Measurements from ENCODE around the gene LYPLA2. TPM values are rescaled to one million over a fixed set of nuclear protein-coding genes. Genes with fewer than 3 reads are reported as not detected.
"Not testable (repeated sequence)": the region's sequence is repeated elsewhere in the genome, so short reads cannot be mapped to it uniquely, and the experiment has no call there.

The LYPLA2 gene
- total RNA-seq, 1 donor from 2014 or later: 21.9 TPM

DNA sequence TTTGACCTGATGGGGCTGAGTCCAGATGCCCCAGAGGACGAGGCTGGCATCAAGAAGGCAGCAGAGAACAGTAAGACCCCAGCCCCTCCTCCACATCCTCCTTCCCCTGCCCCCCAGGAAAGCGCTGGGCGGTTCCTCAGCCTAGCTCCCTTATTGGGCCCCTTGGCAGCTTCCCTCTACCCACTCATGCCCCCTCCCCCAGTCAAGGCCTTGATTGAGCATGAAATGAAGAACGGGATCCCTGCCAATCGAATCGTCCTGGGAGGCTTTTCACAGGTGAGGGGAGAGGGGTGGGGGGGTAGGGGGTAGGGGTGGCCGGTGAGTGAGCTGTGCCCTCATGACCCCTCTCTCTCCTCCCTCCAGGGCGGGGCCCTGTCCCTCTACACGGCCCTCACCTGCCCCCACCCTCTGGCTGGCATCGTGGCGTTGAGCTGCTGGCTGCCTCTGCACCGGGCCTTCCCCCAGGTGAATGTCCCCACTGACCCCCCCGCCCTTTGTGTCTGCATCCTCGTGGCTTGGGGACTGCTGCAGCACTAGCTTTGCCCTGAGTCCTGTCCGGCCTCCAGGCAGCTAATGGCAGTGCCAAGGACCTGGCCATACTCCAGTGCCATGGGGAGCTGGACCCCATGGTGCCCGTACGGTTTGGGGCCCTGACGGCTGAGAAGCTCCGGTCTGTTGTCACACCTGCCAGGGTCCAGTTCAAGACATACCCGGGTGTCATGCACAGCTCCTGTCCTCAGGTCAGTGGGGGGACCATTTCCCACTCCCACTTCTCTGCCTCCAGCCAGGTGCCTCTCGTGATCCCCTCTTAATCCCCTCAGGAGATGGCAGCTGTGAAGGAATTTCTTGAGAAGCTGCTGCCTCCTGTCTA lies 3.2 kb downstream of the LYPLA2 start:
- H3K27me3 ChIP-seq (ENCODE audit: control insufficient read depth in 3 of 3, insufficient read depth in 3 of 3, low read length in 3 of 3): no peaks in the 10 kb centered on the region
- H3K4me1 ChIP-seq (ENCODE audit: control insufficient read depth in 3 of 3, insufficient read depth in 3 of 3, low read length in 3 of 3): peaks cover 32 to 46% (median 36%) of the 10 kb centered on the region in 3 donors
- no peak overlapping the region for H3K9ac ChIP-seq (ENCODE audit: low read depth in 1 of 3, low read length in 3 of 3)
- no peak overlapping the region for H3K27ac ChIP-seq (ENCODE audit: low read depth, low read length)
- peaks cover 16 to 19% (median 17%) of the 10 kb centered on the region in 3 donors for H3K36me3 ChIP-seq (ENCODE audit: control insufficient read depth in 3 of 3, insufficient read depth in 3 of 3, low read length in 3 of 3)
- H3K9me3 ChIP-seq (ENCODE audit: control insufficient read depth in 3 of 3, low read length in 3 of 3): no peaks in the 10 kb centered on the region
- no peak overlapping the region for H3K4me3 ChIP-seq (ENCODE audit: low read length in 3 of 3)

DNA sequence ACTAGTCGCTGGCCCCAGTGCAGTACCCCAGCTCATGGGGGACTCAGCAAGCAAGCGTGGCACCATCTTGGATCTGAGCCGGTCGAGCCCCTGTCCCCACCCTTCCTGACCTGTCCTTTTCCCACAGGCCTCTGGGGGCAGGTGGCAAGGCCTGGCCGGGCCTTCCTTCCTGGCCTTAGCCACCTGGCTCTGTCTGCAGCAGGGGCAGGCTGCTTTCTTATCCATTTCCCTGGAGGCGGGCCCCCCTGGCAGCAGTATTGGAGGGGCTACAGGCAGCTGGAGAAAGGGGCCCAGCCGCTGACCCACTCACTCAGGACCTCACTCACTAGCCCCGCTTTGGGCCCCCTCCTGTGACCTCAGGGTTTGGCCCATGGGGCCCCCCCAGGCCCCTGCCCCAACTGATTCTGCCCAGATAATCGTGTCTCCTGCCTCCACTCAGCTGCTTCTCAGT lies 3.8 kb downstream of the LYPLA2 start:
- H3K4me3 ChIP-seq (ENCODE audit: low read length in 3 of 3): not testable (repeated sequence)

DNA sequence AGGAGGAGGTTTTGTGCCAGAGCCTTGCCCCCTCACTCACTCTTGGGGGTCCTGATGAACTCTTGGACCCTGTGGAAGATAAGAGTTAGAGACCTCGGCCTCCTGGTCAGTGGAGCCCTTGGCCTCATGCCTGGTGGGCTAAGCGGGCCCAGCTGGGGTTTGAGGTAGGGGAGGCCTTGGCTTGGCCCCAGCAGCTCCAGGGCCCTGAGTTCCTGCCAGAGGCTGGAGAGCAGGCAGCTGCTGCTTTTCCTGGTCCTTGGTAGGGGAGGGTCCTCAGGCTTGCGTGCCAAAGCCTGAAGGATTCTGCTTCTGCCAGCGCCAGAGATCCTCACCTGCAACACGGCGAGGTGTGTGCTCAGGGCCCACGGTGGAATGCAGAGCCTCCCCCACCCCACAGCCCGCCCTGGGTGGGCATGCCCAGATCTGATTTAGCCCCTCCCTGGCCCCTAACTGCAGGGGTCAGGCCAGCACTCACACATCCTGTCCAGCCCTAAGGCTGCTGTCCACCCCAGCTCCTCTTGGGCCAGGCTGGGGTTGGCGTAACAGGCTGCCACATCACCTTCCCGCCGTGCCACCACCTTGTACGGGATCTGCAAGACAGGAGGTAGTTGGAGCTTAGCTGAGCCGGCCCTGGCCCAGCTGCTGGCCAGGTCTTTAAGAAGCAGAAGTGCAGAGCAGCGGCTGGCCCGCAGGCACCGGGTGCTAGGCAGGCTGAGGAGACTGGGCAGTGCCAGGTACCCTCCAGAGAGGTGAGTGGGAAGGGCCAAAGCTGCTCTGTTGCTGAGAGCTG lies 4.9 kb downstream of the LYPLA2 start:
- H3K9ac ChIP-seq (ENCODE audit: low read depth in 1 of 3, low read length in 3 of 3): no peak overlapping the region
- no peak overlapping the region for H3K4me3 ChIP-seq (ENCODE audit: low read length in 3 of 3)
- H3K4me1 ChIP-seq (ENCODE audit: control insufficient read depth in 3 of 3, insufficient read depth in 3 of 3, low read length in 3 of 3): peaks cover 33 to 46% (median 37%) of the 10 kb centered on the region in 3 donors
- H3K27me3 ChIP-seq (ENCODE audit: control insufficient read depth in 3 of 3, insufficient read depth in 3 of 3, low read length in 3 of 3): no peaks in the 10 kb centered on the region
- H3K27ac ChIP-seq (ENCODE audit: low read depth, low read length): no peak overlapping the region
- H3K9me3 ChIP-seq (ENCODE audit: control insufficient read depth in 3 of 3, low read length in 3 of 3): no peaks in the 10 kb centered on the region
- H3K36me3 ChIP-seq (ENCODE audit: control insufficient read depth in 3 of 3, insufficient read depth in 3 of 3, low read length in 3 of 3): peaks cover 15 to 19% (median 17%) of the 10 kb centered on the region in 3 donors

More for the DNA sequence above, 3.8 kb downstream of the LYPLA2 start:
- H3K36me3 ChIP-seq (ENCODE audit: control insufficient read depth in 3 of 3, insufficient read depth in 3 of 3, low read length in 3 of 3): peaks cover 15 to 19% (median 17%) of the 10 kb centered on the region in 3 donors
- H3K4me1 ChIP-seq (ENCODE audit: control insufficient read depth in 3 of 3, insufficient read depth in 3 of 3, low read length in 3 of 3): peaks cover 37 to 53% (median 43%) of the 10 kb centered on the region in 3 donors
- not testable (repeated sequence) for H3K27me3 ChIP-seq (ENCODE audit: control insufficient read depth in 3 of 3, insufficient read depth in 3 of 3, low read length in 3 of 3); H3K9ac ChIP-seq (ENCODE audit: low read depth in 1 of 3, low read length in 3 of 3); H3K9me3 ChIP-seq (ENCODE audit: control insufficient read depth in 3 of 3, low read length in 3 of 3); H3K27ac ChIP-seq (ENCODE audit: low read depth, low read length)

DNA sequence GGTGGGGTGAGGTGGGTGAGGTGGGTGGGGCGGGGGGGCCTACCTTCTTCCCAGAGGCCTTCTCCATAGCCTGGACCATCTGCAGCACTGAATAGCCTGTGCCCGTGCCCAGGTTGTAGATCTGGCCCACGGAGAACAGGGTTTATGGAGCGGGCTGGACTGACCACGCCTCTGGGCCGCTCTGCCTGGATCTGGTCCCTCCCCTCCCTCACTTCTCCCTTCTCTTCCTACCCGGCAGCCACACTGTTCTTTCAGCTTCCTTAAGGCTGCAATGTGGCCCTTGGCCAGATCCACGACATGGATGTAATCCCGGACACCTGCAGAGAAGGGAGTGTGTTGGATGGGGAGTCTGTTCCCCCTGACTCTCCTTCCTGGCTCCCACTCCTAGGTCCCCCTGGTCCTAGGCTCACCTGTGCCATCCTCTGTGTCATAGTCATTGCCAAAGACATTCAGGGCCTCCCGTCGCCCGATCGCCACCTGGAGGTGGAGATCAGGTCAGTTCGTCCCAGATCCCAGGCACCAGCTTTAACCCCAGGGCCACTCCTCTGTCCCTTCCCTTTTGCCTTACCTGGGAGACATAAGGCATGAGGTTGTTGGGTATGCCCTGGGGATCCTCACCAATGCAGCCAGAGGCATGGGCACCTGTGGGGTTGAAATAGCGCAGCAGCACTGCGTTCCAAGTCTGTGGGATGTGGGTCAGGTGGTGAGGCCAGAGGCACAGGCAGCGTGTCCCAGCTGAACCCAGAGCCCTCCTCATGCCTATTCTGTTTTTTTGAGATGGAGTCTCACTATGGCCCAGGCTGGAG lies 5.7 kb downstream of the LYPLA2 start:
- peaks cover 15 to 19% (median 17%) of the 10 kb centered on the region in 3 donors for H3K36me3 ChIP-seq (ENCODE audit: control insufficient read depth in 3 of 3, insufficient read depth in 3 of 3, low read length in 3 of 3)
- peaks cover 35 to 51% (median 42%) of the 10 kb centered on the region in 3 donors for H3K4me1 ChIP-seq (ENCODE audit: control insufficient read depth in 3 of 3, insufficient read depth in 3 of 3, low read length in 3 of 3)
- no peak overlapping the region for H3K9ac ChIP-seq (ENCODE audit: low read depth in 1 of 3, low read length in 3 of 3)
- H3K27ac ChIP-seq (ENCODE audit: low read depth, low read length): no peak overlapping the region
- H3K9me3 ChIP-seq (ENCODE audit: control insufficient read depth in 3 of 3, low read length in 3 of 3): no peaks in the 10 kb centered on the region
- no peak overlapping the region for H3K4me3 ChIP-seq (ENCODE audit: low read length in 3 of 3)
- no peaks in the 10 kb centered on the region for H3K27me3 ChIP-seq (ENCODE audit: control insufficient read depth in 3 of 3, insufficient read depth in 3 of 3, low read length in 3 of 3)

DNA sequence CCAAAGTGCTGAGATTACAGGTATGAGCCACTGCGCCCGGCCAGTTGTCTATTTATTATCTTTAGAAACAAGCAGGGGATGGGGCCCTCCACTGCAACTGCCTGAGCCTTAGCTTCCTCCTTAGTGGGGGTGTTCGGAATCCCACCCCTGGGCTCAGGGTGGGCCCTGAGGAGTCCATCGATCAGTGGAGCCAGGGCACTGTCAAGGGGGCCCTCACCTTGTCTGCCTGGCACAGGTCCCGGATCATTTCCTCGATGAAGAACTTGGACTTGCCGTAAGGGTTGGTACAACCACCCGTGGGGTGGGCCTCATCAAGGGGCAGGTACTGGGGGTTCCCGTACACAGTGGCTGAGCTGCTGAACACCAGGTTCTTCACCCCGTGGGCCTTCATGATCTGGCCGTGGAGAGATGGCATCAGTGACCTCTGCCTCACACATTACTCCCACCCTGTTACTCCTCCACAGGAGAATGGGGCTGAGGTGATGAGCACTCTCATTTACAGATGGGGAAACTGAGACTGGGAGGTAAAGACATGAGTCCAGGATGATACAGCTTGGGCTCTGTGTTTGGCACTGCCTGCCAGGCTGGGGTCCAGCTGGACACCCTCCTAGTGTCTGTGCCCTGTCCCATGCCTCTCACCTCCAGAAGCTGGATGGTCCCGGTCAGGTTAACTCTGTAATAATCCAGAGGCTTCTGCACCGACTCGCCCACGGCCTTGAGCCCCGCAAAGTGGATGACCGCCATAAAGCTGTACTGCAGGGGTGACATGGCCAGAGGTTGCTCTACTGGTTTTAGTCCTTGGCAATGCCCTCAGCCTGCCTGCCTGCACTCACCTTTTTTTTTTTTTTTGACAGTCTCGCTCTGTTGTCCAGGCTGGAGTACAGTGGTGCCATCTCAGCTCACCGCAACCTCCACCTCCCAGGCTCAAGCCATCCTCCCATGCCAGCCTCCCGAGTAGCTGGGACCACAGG lies 6.8 kb downstream of the LYPLA2 start:
- H3K9ac ChIP-seq (ENCODE audit: low read depth in 1 of 3, low read length in 3 of 3): no peak overlapping the region
- no peaks in the 10 kb centered on the region for H3K27me3 ChIP-seq (ENCODE audit: control insufficient read depth in 3 of 3, insufficient read depth in 3 of 3, low read length in 3 of 3)
- H3K36me3 ChIP-seq (ENCODE audit: control insufficient read depth in 3 of 3, insufficient read depth in 3 of 3, low read length in 3 of 3): peaks cover 15 to 22% (median 19%) of the 10 kb centered on the region in 3 donors
- H3K27ac ChIP-seq (ENCODE audit: low read depth, low read length): no peak overlapping the region
- no peak overlapping the region for H3K4me3 ChIP-seq (ENCODE audit: low read length in 3 of 3)
- H3K9me3 ChIP-seq (ENCODE audit: control insufficient read depth in 3 of 3, low read length in 3 of 3): no peaks in the 10 kb centered on the region
- peaks cover 25 to 46% (median 33%) of the 10 kb centered on the region in 3 donors for H3K4me1 ChIP-seq (ENCODE audit: control insufficient read depth in 3 of 3, insufficient read depth in 3 of 3, low read length in 3 of 3)

DNA sequence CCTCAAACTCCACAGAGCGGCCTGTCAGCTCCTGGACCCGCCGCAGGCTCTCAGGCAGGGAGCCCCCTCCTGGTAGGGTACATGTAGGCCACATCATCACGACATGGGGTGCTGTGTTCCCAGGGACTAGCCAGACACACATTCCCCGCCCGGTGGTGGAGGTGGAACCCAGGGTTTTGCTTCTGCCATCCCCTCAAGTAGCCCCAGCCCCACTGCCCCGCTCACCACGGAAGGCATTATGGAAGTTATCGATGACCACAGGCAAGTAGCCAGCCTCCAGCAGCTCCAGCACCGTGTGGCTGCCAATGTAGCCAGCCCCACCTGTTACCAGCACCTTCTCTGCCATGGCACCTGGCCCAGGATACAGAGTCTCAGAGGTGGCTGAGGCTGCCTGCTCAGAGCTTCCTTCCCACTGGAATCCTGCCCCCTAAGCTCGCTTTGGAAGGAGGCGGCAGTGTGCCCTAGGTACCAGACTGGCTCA lies 7.8 kb downstream of the LYPLA2 start:
- H3K27ac ChIP-seq (ENCODE audit: low read depth, low read length): peak overlapping the region; percentile 88
- H3K4me1 ChIP-seq (ENCODE audit: control insufficient read depth in 3 of 3, insufficient read depth in 3 of 3, low read length in 3 of 3): peaks cover 19 to 37% (median 25%) of the 10 kb centered on the region in 3 donors
- H3K36me3 ChIP-seq (ENCODE audit: control insufficient read depth in 3 of 3, insufficient read depth in 3 of 3, low read length in 3 of 3): peaks cover 9 to 23% (median 20%) of the 10 kb centered on the region in 3 donors
- peak overlapping the region in 1 of 3 donors; percentile 85 for H3K9ac ChIP-seq (ENCODE audit: low read depth in 1 of 3, low read length in 3 of 3)
- H3K4me3 ChIP-seq (ENCODE audit: low read length in 3 of 3): no peak overlapping the region
- H3K27me3 ChIP-seq (ENCODE audit: control insufficient read depth in 3 of 3, insufficient read depth in 3 of 3, low read length in 3 of 3): no peaks in the 10 kb centered on the region
- no peaks in the 10 kb centered on the region for H3K9me3 ChIP-seq (ENCODE audit: control insufficient read depth in 3 of 3, low read length in 3 of 3)

DNA sequence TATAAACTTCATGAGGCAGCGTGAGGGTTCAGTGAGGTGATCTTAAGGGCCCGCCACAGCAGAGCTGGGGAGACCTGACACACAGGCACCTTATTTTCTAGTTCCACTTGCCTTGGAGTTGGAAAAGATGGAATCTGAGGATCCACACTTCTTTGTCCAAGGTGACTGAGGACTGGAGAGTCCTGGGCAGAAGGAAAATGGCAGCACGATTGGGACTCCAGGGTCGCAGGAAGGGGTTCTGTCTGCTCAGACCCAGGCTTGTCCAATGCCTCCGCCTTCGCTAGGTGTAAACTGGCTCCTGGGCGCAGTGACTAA lies 8.3 kb downstream of the LYPLA2 start:
- H3K27ac ChIP-seq (ENCODE audit: low read depth, low read length): peak overlapping the region; percentile 88
- peaks cover 19 to 37% (median 25%) of the 10 kb centered on the region in 3 donors for H3K4me1 ChIP-seq (ENCODE audit: control insufficient read depth in 3 of 3, insufficient read depth in 3 of 3, low read length in 3 of 3)
- no peaks in the 10 kb centered on the region for H3K27me3 ChIP-seq (ENCODE audit: control insufficient read depth in 3 of 3, insufficient read depth in 3 of 3, low read length in 3 of 3)
- H3K9me3 ChIP-seq (ENCODE audit: control insufficient read depth in 3 of 3, low read length in 3 of 3): no peaks in the 10 kb centered on the region
- H3K4me3 ChIP-seq (ENCODE audit: low read length in 3 of 3): peak overlapping the region; percentile 76 to 90 (median 87)
- peaks cover 12 to 25% (median 23%) of the 10 kb centered on the region in 3 donors for H3K36me3 ChIP-seq (ENCODE audit: control insufficient read depth in 3 of 3, insufficient read depth in 3 of 3, low read length in 3 of 3)
- H3K9ac ChIP-seq (ENCODE audit: low read depth in 1 of 3, low read length in 3 of 3): peak overlapping the region in 2 of 3 donors; percentile 85

DNA sequence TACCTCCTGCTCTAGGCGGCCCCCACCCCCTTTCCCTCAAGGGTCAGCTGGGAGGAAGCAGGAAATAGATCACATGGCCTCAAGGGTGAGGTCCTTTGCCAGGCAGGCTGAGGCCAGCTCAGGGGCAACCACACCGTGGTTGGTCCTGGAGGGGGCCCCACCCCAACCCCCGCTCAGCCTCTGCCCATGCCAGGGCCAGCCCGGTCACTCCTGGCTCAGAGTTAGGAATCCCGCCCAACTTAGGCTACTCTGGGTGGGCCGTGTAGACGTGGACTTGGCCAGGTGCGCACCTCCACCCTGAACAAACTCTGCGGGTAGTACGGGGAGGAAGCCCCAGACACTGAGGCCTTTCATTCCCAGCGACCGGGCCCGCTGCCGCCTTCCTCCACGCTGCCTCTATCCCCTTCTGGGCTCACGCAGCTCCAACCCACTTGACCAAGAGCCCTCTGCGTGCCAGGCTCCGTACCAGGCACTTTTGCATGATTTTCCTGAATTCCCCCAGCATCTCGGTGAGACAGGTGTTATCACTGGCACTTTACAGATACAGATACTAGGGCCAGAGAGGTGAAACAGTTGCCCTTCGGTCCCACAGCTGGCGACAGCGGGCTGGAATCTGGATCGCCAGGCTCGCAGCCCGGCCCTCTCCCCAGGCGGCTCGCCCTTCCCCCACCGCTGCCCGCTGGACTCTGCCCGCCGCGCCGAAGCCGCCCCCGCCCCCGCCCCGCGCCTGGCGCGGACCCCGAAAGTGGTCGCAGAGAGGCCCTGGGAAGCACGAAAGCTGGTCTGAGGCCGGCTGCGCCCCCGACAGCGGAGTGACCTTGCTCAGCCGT lies 8.8 kb downstream of the LYPLA2 start:
- Histone ChIP-seq H3K27me3 (ENCODE audit: control insufficient read depth in 3 of 3, insufficient read depth in 3 of 3, low read length in 3 of 3) (no peaks in the 10 kb centered on the region), H3K9me3 (ENCODE audit: control insufficient read depth in 3 of 3, low read length in 3 of 3) (no peaks in the 10 kb centered on the region), H3K4me3 (ENCODE audit: low read length in 3 of 3) (peak overlapping the region; percentile 76 to 90 (median 87)), H3K27ac (ENCODE audit: low read depth, low read length) (peak overlapping the region; percentile 88), H3K4me1 (ENCODE audit: control insufficient read depth in 3 of 3, insufficient read depth in 3 of 3, low read length in 3 of 3) (peaks cover 19 to 37% (median 25%) of the 10 kb centered on the region in 3 donors), H3K9ac (ENCODE audit: low read depth in 1 of 3, low read length in 3 of 3) (peak overlapping the region; percentile 79 to 85 (median 85)), H3K36me3 (ENCODE audit: control insufficient read depth in 3 of 3, insufficient read depth in 3 of 3, low read length in 3 of 3) (peaks cover 12 to 29% (median 27%) of the 10 kb centered on the region in 3 donors)
